Measurements from ENCODE around the gene CHST7.

- no peak for TF ChIP-seq CTCF (IDR thresholded peaks at IDR 0.05)
- no peak for TF ChIP-seq POLR2A (IDR thresholded peaks at IDR 0.05)
Observed at GRCh38 chrX:46579250-46579649, 5.7 kb downstream of the CHST7 start.
